Karpas-422 (cell line): ENCODE data around the gene GFAP. TPM values are rescaled to one million over a fixed set of nuclear protein-coding genes. Genes with fewer than 3 reads are reported as not detected.

Experiments
- DNase-seq: peaks from one replicate; pipeline ENCODE4 v3.0.0-alpha.2; 2015
- H2AFZ ChIP-seq: fragments of 200-600 bp; sonication (generic); 2 replicates; pipeline ENCODE4 v1.6.1; 2014; ENCODE audit warnings: antibody characterized with exemption, low read length, mixed read lengths
- H3K27ac ChIP-seq: fragments of 200-600 bp; sonication (generic); 2 replicates; pipeline ENCODE4 v1.5.1; 2014; ENCODE audit warnings: mild to moderate bottlenecking, low read length, moderate library complexity
- H3K27me3 ChIP-seq: fragments of 200-600 bp; sonication (generic); 2 replicates; pipeline ENCODE4 v1.6.1; 2014; ENCODE audit warnings: low read length, mixed read lengths
- H3K36me3 ChIP-seq: fragments of 200-600 bp; sonication (generic); 2 replicates; pipeline ENCODE4 v1.6.1; 2014; ENCODE audit warnings: low read length, mixed read lengths; ENCODE audit not compliant: insufficient read depth
- H3K4me1 ChIP-seq: fragments of 200-600 bp; sonication (generic); 2 replicates; pipeline ENCODE4 v1.6.1; 2014; ENCODE audit warnings: mild to moderate bottlenecking, low read length, mixed read lengths
- H3K4me2 ChIP-seq: fragments of 200-600 bp; sonication (generic); 2 replicates; pipeline ENCODE4 v1.6.1; 2014; ENCODE audit warnings: low read length, low read depth, mild to moderate bottlenecking; ENCODE audit not compliant: poor library complexity, severe bottlenecking
- H3K4me3 ChIP-seq: fragments of 200-600 bp; sonication (generic); 2 replicates; pipeline ENCODE4 v1.5.1; 2014; ENCODE audit warnings: mild to moderate bottlenecking, antibody characterized with exemption, low read length, mixed read lengths
- H3K79me2 ChIP-seq: fragments of 200-600 bp; sonication (generic); 2 replicates; pipeline ENCODE4 v1.6.1; 2014; ENCODE audit warnings: mild to moderate bottlenecking, low read length, mixed read lengths
- H3K9ac ChIP-seq: fragments of 200-600 bp; sonication (generic); 2 replicates; pipeline ENCODE4 v1.6.0; 2014; ENCODE audit warnings: low read length
- H3K9me2 ChIP-seq: fragments of 200-600 bp; sonication (generic), shearing (Covaris generic); replicated peaks from 2 replicates; pipeline ENCODE4 v1.6.0; 2014; ENCODE audit warnings: mild to moderate bottlenecking, low read length, moderate library complexity; ENCODE audit not compliant: insufficient read depth
- H3K9me3 ChIP-seq: fragments of 300-700, 200-600 bp; sonication (generic); 2 replicates; pipeline ENCODE4 v1.6.1; 2014; ENCODE audit warnings: low read length, mixed read lengths
- H4K20me1 ChIP-seq: fragments of 200-600 bp; sonication (generic); 2 replicates; pipeline ENCODE4 v1.6.1; 2014; ENCODE audit warnings: mild to moderate bottlenecking, antibody characterized with exemption, low read length, low read depth; ENCODE audit not compliant: insufficient read depth
- total RNA-seq: library from RNA; depleted of rRNA; stranded (reverse); fragments of >200 nt; shearing (Covaris generic); gene quantifications from 2 replicates; pipeline ENCODE4 v1.2.3, GENCODE V29; 2014; ENCODE audit warnings: low replicate concordance

GFAP gene
- total RNA-seq, 1 experiment from 2014 or later, result not detected

DNA sequence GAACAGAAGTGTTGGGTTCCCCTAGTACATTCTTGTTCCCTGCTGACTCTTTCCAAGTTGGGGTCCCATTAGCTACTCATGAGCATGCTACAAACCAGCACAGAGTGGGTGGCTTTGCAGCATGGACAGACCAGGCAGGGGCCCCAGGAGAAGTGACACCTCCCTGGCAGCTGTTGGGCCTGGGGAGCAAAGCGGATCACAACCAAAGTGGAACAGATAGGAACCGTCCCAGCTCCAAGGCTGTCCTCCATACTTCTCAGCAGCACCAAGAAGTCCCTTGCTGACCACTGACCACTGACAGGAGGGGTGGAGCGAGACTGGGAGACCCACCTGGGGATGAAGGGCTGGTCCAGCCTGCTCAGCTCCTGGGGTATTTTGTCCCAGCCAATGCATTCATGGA is 12.4 kb upstream of the GFAP start:
- no peak overlapping the region for H3K4me3 ChIP-seq
- H3K36me3 ChIP-seq, result peaks cover 35% of the 10 kb centered on the region
- H3K4me1 ChIP-seq, result no peaks in the 10 kb centered on the region
- no peak overlapping the region for H3K4me2 ChIP-seq
- H3K27ac ChIP-seq, result no peak overlapping the region
- H3K9me2 ChIP-seq, result no peaks in the 10 kb centered on the region
- H3K9ac ChIP-seq, result no peak overlapping the region
- no peak for DNase-seq
- no peaks in the 10 kb centered on the region for H3K9me3 ChIP-seq
- no peak overlapping the region for H2AFZ ChIP-seq
- H3K79me2 ChIP-seq, result no peaks in the 10 kb centered on the region
- 0 out of 2 replicates have a peak, but pooled peaks cover 3% of the 10 kb centered on the region for H4K20me1 ChIP-seq
- no peaks in the 10 kb centered on the region for H3K27me3 ChIP-seq

DNA sequence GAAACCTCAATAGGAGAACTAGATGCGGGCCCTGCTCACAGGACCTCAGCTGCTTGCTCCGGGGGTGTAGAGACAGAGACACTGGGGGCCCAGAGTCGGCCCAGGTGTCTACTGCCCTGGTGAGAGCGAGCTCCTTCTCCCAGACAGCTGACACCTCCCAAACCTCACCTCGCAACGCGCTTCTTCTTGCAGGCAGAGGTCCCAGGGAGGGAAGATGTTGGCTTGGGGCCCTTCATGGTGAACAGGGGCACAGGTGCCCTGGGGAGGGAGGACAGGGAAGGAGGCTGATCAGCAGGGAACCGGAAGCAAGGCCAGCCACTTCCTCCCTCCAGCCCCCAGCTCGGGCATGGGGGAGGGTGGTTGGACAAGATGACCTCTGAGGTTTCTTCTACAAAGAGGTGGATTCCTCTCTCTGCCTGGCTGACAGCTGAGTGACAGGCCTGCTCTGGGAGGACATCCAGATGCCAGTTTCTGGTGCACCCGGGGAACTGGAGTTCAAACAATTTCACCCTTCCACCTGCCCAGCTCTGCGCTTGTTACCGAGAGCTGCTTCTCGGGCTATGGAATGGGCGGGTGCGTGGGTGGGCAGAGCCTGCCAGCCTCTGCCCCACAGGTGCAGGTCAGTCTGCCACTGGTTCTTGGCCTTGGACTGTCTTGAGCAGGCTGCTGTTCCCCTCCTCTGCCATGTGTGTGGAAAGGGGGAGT is 11.7 kb upstream of the GFAP start:
- H3K9ac ChIP-seq, result no peak overlapping the region

DNA sequence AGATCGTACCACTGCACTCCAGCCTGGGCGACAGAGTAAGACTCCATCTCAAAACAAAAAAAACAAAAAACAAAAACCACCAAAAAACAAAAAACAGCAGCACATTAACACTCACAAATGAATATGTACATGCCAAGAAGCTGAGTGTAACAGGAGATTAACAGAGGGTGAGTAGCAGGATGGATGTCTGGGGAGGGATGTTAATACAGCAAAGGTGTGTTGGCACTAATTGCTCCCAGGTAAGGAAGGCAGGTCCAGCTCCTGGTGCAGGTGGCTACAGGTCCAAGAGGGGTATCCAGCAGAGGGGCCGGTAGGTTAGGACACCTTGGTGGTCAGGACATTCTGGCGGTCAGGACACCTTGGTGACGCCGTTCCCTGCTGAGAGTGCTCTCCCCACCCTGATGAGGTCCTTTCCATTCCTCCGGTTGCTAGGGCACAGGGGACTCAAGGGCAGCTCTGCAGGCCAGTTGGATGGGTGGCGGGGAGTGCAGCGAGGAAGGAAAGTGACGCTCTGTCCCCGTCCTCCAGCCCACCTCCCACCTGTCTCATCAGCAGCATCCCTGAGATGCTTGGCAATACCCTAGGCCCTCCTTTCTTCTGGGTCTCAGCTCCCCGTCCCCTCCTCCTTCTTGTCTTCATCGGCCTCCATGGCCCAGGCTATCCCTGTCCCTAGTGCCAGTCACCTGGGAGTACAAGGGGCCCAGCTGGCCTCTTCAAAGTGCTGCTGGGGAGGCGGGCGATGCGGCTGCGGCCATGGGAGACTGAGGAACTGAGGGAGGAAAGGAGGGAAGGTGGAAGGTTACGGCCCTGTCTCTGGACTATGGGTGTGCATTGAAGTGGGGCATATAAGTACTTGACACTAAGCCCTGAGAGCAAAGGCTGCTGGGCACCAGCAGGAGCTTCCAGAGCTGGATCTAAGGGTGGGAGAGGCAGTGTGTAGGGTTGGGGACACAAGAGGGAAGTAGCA is 10.7 kb upstream of the GFAP start:
- no peak overlapping the region for H3K4me2 ChIP-seq
- DNase-seq, result no peak
- no peak overlapping the region for H3K4me3 ChIP-seq
- no peaks in the 10 kb centered on the region for H3K9me3 ChIP-seq
- no peak overlapping the region for H3K27ac ChIP-seq
- H3K4me1 ChIP-seq, result peaks cover 5% of the 10 kb centered on the region
- peaks cover 27% of the 10 kb centered on the region for H3K36me3 ChIP-seq
- no peak overlapping the region for H3K9ac ChIP-seq
- no peaks in the 10 kb centered on the region for H3K9me2 ChIP-seq
- H4K20me1 ChIP-seq, result 0 out of 2 replicates have a peak, but pooled peaks cover 3% of the 10 kb centered on the region
- H2AFZ ChIP-seq, result no peak overlapping the region
- H3K27me3 ChIP-seq, result no peaks in the 10 kb centered on the region
- no peaks in the 10 kb centered on the region for H3K79me2 ChIP-seq

More for the DNA sequence above, 11.7 kb upstream of the GFAP start:
- H3K79me2 ChIP-seq, result no peaks in the 10 kb centered on the region
- no peak for DNase-seq
- no peak overlapping the region for H3K4me3 ChIP-seq
- no peaks in the 10 kb centered on the region for H3K4me1 ChIP-seq
- H3K9me3 ChIP-seq, result no peaks in the 10 kb centered on the region
- H3K36me3 ChIP-seq, result peaks cover 35% of the 10 kb centered on the region
- no peak overlapping the region for H3K27ac ChIP-seq
- H3K27me3 ChIP-seq, result no peaks in the 10 kb centered on the region
- 0 out of 2 replicates have a peak, but pooled peaks cover 3% of the 10 kb centered on the region for H4K20me1 ChIP-seq
- H3K4me2 ChIP-seq, result no peak overlapping the region
- no peaks in the 10 kb centered on the region for H3K9me2 ChIP-seq
- no peak overlapping the region for H2AFZ ChIP-seq

DNA sequence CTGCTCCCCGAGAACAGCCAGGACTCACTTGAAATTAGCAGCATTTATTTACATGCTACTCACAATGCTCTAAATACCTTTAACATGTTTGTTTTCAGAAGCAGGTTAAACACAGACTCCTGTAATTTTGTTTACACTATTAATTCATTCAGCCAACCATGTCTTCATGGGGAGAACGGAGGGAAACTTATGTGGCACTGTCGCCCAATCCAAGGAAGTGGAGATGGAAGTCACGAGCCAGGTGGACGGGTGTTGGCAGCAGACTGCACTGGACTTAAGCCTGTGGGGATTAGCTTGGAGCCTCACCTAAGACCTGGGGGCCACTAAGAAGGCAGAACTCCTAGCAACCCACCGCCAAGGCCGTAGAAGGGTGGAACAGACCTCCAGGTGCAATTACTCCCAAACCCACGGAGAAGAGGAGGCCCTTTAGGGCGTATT is 8.8 kb upstream of the GFAP start:
- no peaks in the 10 kb centered on the region for H3K9me3 ChIP-seq
- H3K9ac ChIP-seq, result no peak overlapping the region
- H4K20me1 ChIP-seq, result 0 out of 2 replicates have a peak, but pooled peaks cover 3% of the 10 kb centered on the region
- H2AFZ ChIP-seq, result no peak overlapping the region
- H3K27ac ChIP-seq, result no peak overlapping the region
- H3K4me2 ChIP-seq, result no peak overlapping the region
- peak; percentile 46 for DNase-seq
- H3K36me3 ChIP-seq, result peaks cover 13% of the 10 kb centered on the region; the same call in 1 of the 2 replicates
- H3K79me2 ChIP-seq, result no peaks in the 10 kb centered on the region
- H3K27me3 ChIP-seq, result no peaks in the 10 kb centered on the region
- H3K9me2 ChIP-seq, result no peaks in the 10 kb centered on the region
- no peak overlapping the region for H3K4me3 ChIP-seq
- H3K4me1 ChIP-seq, result peaks cover 21% of the 10 kb centered on the region

DNA sequence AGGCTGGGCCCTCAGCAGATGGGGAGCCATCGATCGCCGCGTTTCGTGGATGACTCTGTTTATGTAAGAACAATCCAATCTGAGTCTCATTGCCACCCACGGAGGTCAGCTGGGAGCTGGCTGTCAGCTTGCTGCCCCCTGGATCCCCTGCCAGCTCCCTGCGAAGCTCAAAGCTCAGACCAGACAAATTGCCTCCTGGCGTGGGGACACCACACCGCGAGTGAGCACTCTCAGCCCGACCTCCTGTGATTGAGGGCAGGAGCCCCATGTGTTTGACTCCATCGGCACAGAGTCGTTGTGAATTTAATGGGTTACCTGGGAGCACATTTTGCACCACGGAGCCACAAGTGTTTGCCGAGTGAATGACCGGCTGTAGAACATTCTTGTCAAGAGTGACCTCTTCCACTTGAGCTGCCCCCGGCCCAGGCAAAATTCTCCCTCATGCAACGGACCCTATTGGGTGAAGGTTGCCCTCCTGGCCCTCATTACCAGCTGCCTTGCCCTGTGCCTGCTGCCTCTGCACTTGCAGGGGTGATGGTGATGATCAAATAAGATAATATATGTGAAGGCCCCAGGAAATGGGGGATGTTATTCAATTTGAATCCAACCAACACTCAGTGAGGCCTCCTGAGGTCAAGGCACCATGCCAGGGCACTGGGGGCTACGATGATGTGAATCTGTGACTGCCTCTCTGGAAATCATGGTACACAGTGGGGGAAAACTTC is 7.6 kb upstream of the GFAP start:
- Histone ChIP-seq H3K27me3 (no peaks in the 10 kb centered on the region), H2AFZ (no peak overlapping the region), H3K9ac (no peak overlapping the region), H3K36me3 (peaks cover 7% of the 10 kb centered on the region; the same call in 1 of the 2 replicates), H3K4me2 (no peak overlapping the region), H3K27ac (no peak overlapping the region), H3K9me3 (no peaks in the 10 kb centered on the region), H3K9me2 (no peaks in the 10 kb centered on the region), H4K20me1 (0 out of 2 replicates have a peak, but pooled peaks cover 2% of the 10 kb centered on the region), H3K79me2 (no peaks in the 10 kb centered on the region), H3K4me3 (no peak overlapping the region), H3K4me1 (peaks cover 21% of the 10 kb centered on the region)
- no peak for DNase-seq

DNA sequence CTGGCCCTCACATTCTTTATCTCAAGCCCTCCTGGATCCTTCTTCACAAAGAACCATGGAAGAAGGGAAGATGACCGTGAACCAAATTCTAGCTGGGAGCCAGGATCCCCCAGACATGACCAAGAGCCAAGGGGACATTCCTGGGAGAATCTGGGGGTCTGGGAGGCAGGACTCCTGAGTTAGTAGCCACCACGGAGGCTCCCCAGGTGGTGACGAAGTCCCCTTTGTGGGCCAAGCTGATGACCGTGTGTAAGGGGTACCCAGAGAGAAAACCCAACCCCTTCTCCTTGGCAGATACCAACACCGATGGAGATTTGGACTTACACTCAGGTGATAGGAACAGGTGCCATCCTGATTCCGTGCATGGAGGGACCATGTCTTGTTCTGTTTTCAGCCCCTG is 6.8 kb upstream of the GFAP start:
- H3K4me2 ChIP-seq, result no peak overlapping the region
- no peaks in the 10 kb centered on the region for H3K9me3 ChIP-seq
- H3K4me1 ChIP-seq, result peaks cover 21% of the 10 kb centered on the region
- H3K9me2 ChIP-seq, result no peaks in the 10 kb centered on the region
- no peak overlapping the region for H3K4me3 ChIP-seq
- 0 out of 2 replicates have a peak, but pooled peaks cover under 1% of the 10 kb centered on the region for H3K36me3 ChIP-seq
- no peak overlapping the region for H3K9ac ChIP-seq
- DNase-seq, result no peak
- no peaks in the 10 kb centered on the region for H3K27me3 ChIP-seq
- H4K20me1 ChIP-seq, result no peaks in the 10 kb centered on the region
- no peaks in the 10 kb centered on the region for H3K79me2 ChIP-seq
- H2AFZ ChIP-seq, result no peak overlapping the region
- H3K27ac ChIP-seq, result no peak overlapping the region

DNA sequence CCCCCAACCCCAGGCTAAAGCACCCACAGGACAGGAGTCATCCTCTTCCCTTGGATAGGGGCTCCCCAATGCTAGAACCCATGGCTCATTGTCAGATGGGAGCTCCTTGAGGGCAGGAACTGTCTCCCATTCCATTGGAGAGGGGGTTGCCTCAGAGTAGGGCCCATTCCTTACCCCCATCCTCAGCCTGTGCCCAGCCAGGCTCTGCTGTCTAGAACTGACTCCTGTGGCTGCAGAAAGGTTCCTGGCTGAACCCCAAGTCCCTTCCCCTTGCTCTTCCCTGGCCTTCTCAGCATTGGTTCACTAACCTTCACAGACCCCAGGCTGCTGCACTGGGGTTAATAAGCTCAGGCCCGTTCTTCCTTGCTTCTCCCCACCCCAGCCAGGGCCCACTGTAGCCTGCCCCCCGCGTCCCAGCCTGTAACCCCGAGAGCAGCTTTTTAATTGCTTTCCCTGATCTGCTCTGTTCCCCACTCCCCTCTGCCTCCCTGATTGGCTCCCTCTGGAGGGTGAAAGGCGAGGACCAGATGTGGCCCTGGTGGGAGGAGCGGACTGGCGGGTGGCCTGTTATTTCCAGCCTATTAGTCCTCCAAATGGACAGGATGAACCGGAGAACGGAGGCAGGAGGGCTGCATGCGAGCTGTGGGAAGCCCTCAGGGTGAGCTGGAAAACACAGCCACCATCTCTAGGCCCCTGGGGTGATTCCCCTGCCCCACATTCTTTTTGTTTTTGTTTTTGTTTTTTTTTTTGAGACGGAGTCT is 6.0 kb upstream of the GFAP start:
- Histone ChIP-seq H3K9me2 (no peaks in the 10 kb centered on the region), H3K79me2 (no peaks in the 10 kb centered on the region), H3K4me3 (no peak overlapping the region), H3K36me3 (no peaks in the 10 kb centered on the region), H3K27ac (no peak overlapping the region), H4K20me1 (no peaks in the 10 kb centered on the region), H3K9me3 (no peaks in the 10 kb centered on the region), H3K9ac (no peak overlapping the region), H2AFZ (no peak overlapping the region), H3K27me3 (no peaks in the 10 kb centered on the region), H3K4me1 (peaks cover 21% of the 10 kb centered on the region), H3K4me2 (peak overlapping the region; percentile 24)
- DNase-seq, result no peak
